Measurements from ENCODE around the gene ZNF76. TPM values are rescaled to one million over a fixed set of nuclear protein-coding genes. Genes with fewer than 3 reads are reported as not detected.
"Not testable (repeated sequence)": the region's sequence is repeated elsewhere in the genome, so short reads cannot be mapped to it uniquely, and the experiment has no call there.

The ZNF76 gene
- total and polyA plus RNA-seq, 2 of the 8 experiments (the other 6 are each of a cell fraction or from before 2014, with no cell fraction given): 17.9 to 23.9 TPM

GRCh38 chr6:35328965-35329364, 69.4 kb downstream of the ZNF76 start:
- not testable (repeated sequence) for H2AK5ac ChIP-seq (ENCODE audit: low read depth, low read length); H2BK20ac ChIP-seq (ENCODE audit: low read length); H4K91ac ChIP-seq (replicated peaks; ENCODE audit: insufficient read length, low read length); FAIRE-seq; H3K14ac ChIP-seq (ENCODE audit: insufficient read length); H3K4me3 ChIP-seq (ENCODE audit: extremely low read depth in 1 of 4, insufficient read depth in 2 of 4, low read depth in 3 of 4, low read length in 4 of 4); H3K79me2 ChIP-seq (ENCODE audit: control insufficient read depth in 1 of 2, insufficient read depth in 2 of 2, low read length in 2 of 2); H3K36me3 ChIP-seq (ENCODE audit: control insufficient read depth in 2 of 4, insufficient read depth in 4 of 4, low read length in 3 of 4); H3K4me2 ChIP-seq (ENCODE audit: insufficient read depth in 1 of 2, low read depth in 2 of 2, low read length in 2 of 2); H3K27ac ChIP-seq (ENCODE audit: low read depth, low read length); H2BK120ac ChIP-seq (replicated peaks; ENCODE audit: low read depth, low read length); H3K79me1 ChIP-seq (ENCODE audit: low read depth, low read length); H3K18ac ChIP-seq (ENCODE audit: extremely low read depth, low read length); H3K4me1 ChIP-seq (replicated peaks in 1 of 4; ENCODE audit: control insufficient read depth in 3 of 4, insufficient read depth in 4 of 4, low read length in 3 of 4); H3K9me3 ChIP-seq (ENCODE audit: insufficient read depth in 2 of 2, low read depth in 1 of 2, low read length in 1 of 2); H2BK12ac ChIP-seq (ENCODE audit: low read depth, low read length); H3K27me3 ChIP-seq (replicated peaks in 1 of 4; ENCODE audit: control insufficient read depth in 3 of 4, extremely low read depth in 1 of 4, insufficient read depth in 3 of 4, low read length in 3 of 4); H2AFZ ChIP-seq (ENCODE audit: low read length); H3K4ac ChIP-seq (replicated peaks; ENCODE audit: insufficient read length, low read depth, low read length); DNase-seq (ENCODE audit: low read depth in 1 of 2, low spot score in 2 of 2); H2BK15ac ChIP-seq (ENCODE audit: low read length); H3K56ac ChIP-seq (replicated peaks; ENCODE audit: insufficient read length, low read depth, low read length); H3K9ac ChIP-seq (replicated peaks in 1 of 4; ENCODE audit: extremely low read depth in 1 of 4, low read depth in 3 of 4, low read length in 3 of 4); H4K20me1 ChIP-seq (replicated peaks in 1 of 2; ENCODE audit: control insufficient read depth in 1 of 2, insufficient read depth in 2 of 2, low read length in 2 of 2); H3K23me2 ChIP-seq (ENCODE audit: low read depth, low read length); H2BK5ac ChIP-seq (ENCODE audit: low read depth, low read length); H3K23ac ChIP-seq (ENCODE audit: insufficient read length); H4K5ac ChIP-seq (ENCODE audit: insufficient read length, low read depth, low read length); H4K8ac ChIP-seq (ENCODE audit: extremely low read depth, insufficient read depth, low read length)
- 91% methylated on average over 8 of the region's 8 CpGs; no CpG with 5 or more reads in 1 of the 2 experiments for WGBS, 2 experiments (ENCODE audit: extremely low coverage in 1 of 2, insufficient coverage in 1 of 2, insufficient read length in 1 of 2, insufficient replicate concordance in 2 of 2, low coverage in 1 of 2, low lambda C conversion rate in 2 of 2, missing lambda C conversion rate in 1 of 2)
- ChIA-PET POLR2A (ENCODE audit: partially characterized antibody) (interaction anchor here (1.2 kb wide), 1 partner anchor 10 kb away, joined by 5 read pairs; no protein-coding TSS in a partner anchor), CTCF (ENCODE audit: partially characterized antibody) (interaction anchor here (0.6 to 21.2 kb wide), 13 partner anchors 11 to 1194 kb away, joined by 3 to 358 read pairs (median 5); partner anchors contain the start of genes DEF6 and PPARD)
